ENCODE measurements around the gene CRIP1. TPM values are rescaled to one million over a fixed set of nuclear protein-coding genes. Genes with fewer than 3 reads are reported as not detected.

The CRIP1 gene
- total RNA-seq, 1 experiment from 2014 or later = 48.7 TPM

DNA sequence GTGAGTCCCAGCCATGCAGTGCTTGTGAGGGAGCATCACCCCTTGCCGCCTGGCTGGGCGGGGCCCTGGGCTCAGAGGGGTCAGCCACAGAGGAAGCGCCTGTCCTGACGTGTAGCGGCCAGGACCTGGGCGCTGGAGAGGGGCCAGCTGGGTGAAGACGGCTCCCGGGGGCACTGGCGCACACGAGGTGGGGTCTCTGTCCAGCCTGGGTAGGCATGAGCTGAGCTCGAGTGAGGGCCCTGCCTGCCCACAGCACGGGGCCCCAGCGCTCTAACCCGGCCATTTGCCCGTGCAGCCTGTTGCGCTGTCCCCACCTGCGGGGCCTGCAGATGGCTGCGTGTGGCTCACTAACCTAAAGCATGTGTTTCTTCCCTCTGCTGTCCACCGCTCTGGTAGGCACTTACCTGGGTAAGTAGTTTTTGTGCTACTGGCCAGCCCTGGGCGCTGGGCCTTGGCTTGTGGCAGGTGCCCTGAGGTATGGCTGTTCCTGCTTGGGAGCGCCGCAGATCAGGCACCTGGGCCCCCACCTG lies 18.7 kb upstream of the CRIP1 start:
- intact Hi-C loops (cut with micrococcal nuclease) = no loop called here
- H3K4me3 ChIP-seq (ENCODE audit: low read length) = no peak overlapping the region
- H3K36me3 ChIP-seq (ENCODE audit: low read depth, low read length) = no peaks in the 10 kb centered on the region
- CTCF ChIA-PET = no interaction called here
- H3F3A ChIP-seq (ENCODE audit: low read length, unreplicated experiment) = no peaks in the 10 kb centered on the region
- POLR2A ChIA-PET (ENCODE audit: unreplicated experiment) = interaction anchor here (0.5 kb wide), 1 partner anchor 167 kb away, joined by 9 read pairs; the partner anchor contains the start of gene BRF1
- BruUV-seq (replicated peaks) = no TSS peak
- H3K27me3 ChIP-seq (ENCODE audit: low read length) = no peaks in the 10 kb centered on the region
- H3K4me1 ChIP-seq (ENCODE audit: insufficient read depth, low read length) = peaks cover 12% of the 10 kb centered on the region; the same call in 1 of the 2 replicates
- no peaks in the 10 kb centered on the region for H3K79me2 ChIP-seq (ENCODE audit: low read length)
- no peaks in the 10 kb centered on the region for H4K20me1 ChIP-seq (ENCODE audit: low read length)
- H3K4me2 ChIP-seq (ENCODE audit: low read length) = no peak overlapping the region
- no peaks in the 10 kb centered on the region for H3K9me3 ChIP-seq (ENCODE audit: low read length)
- no peaks in the 10 kb centered on the region for H3K9me2 ChIP-seq (replicated peaks; ENCODE audit: low read length)
- no peak overlapping the region for H2AFZ ChIP-seq (ENCODE audit: low read length)
- H3K9ac ChIP-seq (ENCODE audit: low read length) = no peak overlapping the region
- TF ChIP-seq, protein P1, sequence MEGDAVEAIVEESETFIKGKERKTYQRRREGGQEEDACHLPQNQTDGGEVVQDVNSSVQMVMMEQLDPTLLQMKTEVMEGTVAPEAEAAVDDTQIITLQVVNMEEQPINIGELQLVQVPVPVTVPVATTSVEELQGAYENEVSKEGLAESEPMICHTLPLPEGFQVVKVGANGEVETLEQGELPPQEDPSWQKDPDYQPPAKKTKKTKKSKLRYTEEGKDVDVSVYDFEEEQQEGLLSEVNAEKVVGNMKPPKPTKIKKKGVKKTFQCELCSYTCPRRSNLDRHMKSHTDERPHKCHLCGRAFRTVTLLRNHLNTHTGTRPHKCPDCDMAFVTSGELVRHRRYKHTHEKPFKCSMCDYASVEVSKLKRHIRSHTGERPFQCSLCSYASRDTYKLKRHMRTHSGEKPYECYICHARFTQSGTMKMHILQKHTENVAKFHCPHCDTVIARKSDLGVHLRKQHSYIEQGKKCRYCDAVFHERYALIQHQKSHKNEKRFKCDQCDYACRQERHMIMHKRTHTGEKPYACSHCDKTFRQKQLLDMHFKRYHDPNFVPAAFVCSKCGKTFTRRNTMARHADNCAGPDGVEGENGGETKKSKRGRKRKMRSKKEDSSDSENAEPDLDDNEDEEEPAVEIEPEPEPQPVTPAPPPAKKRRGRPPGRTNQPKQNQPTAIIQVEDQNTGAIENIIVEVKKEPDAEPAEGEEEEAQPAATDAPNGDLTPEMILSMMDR (conservative IDR thresholded peaks at IDR 0.05; ENCODE audit: low read depth, low read length) = no peak
- no peak for TF ChIP-seq EZH2 (IDR thresholded peaks at IDR 0.05; ENCODE audit: low read length, unreplicated experiment)
- no peak for TF ChIP-seq EZH2phosphoT487 (IDR thresholded peaks at IDR 0.05; ENCODE audit: borderline replicate concordance, low read length)
- no peak for DNase-seq
- H3K27ac ChIP-seq (ENCODE audit: low read length) = no peak overlapping the region
- ATAC-seq = no peak

DNA sequence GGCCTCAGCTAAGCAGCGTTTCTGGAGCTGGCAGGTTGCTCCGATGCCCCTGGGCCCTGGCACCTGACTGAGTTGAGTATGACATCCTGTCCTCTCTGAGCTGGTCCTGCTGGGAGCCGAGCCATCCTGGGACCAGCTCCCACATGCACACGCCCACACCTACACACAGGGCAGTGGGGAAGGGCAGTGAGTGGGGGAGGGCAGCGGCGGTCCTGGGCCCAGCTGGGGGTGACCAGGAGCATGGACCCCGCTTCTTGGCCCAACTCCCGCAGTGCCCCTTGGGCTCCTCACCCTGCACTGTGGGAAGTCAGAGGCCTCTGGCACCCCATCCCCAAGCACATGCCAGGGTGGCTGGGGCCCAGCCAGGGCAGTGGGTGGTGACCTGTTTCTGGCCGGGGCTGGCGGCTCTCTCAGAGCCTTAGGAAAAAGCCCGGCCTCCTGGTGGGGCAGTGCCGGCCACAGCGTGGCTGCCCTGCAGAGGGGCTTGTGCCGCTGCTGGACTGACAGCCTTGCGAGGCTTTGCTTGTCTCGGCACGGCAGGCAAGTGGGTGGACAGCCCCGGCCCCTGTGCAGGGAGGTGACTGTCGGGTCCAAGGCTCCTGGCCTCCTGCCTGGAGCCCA lies 18.0 kb upstream of the CRIP1 start:
- H3K36me3 ChIP-seq (ENCODE audit: low read depth, low read length) = no peaks in the 10 kb centered on the region
- CTCF ChIA-PET = no interaction called here
- TF ChIP-seq EZH2phosphoT487 (IDR thresholded peaks at IDR 0.05; ENCODE audit: borderline replicate concordance, low read length) (no peak), EZH2 (IDR thresholded peaks at IDR 0.05; ENCODE audit: low read length, unreplicated experiment) (no peak)
- TF ChIP-seq, protein P1 (conservative IDR thresholded peaks at IDR 0.05; ENCODE audit: low read depth, low read length) = no peak

More for the DNA sequence above, 18.0 kb upstream of the CRIP1 start:
- no peak overlapping the region for H3K27ac ChIP-seq (ENCODE audit: low read length)
- H4K20me1 ChIP-seq (ENCODE audit: low read length) = no peaks in the 10 kb centered on the region
- no peaks in the 10 kb centered on the region for H3K79me2 ChIP-seq (ENCODE audit: low read length)
- intact Hi-C loops (cut with micrococcal nuclease) = no loop called here
- H3K9me3 ChIP-seq (ENCODE audit: low read length) = no peaks in the 10 kb centered on the region
- BruUV-seq (replicated peaks) = no TSS peak
- DNase-seq = no peak
- no peaks in the 10 kb centered on the region for H3F3A ChIP-seq (ENCODE audit: low read length, unreplicated experiment)
- no peaks in the 10 kb centered on the region for H3K9me2 ChIP-seq (replicated peaks; ENCODE audit: low read length)
- H3K4me3 ChIP-seq (ENCODE audit: low read length) = no peak overlapping the region
- peaks cover 19% of the 10 kb centered on the region for H3K4me1 ChIP-seq (ENCODE audit: insufficient read depth, low read length)
- no peak overlapping the region for H2AFZ ChIP-seq (ENCODE audit: low read length)
- H3K4me2 ChIP-seq (ENCODE audit: low read length) = no peak overlapping the region
- H3K9ac ChIP-seq (ENCODE audit: low read length) = no peak overlapping the region
- no peaks in the 10 kb centered on the region for H3K27me3 ChIP-seq (ENCODE audit: low read length)
- POLR2A ChIA-PET (ENCODE audit: unreplicated experiment) = no interaction called here
- ATAC-seq = no peak
